ENCODE data around the gene ASXL2.
"Not testable (repeated sequence)": the region's sequence is repeated elsewhere in the genome, so short reads cannot be mapped to it uniquely, and the experiment has no call there.

DNA sequence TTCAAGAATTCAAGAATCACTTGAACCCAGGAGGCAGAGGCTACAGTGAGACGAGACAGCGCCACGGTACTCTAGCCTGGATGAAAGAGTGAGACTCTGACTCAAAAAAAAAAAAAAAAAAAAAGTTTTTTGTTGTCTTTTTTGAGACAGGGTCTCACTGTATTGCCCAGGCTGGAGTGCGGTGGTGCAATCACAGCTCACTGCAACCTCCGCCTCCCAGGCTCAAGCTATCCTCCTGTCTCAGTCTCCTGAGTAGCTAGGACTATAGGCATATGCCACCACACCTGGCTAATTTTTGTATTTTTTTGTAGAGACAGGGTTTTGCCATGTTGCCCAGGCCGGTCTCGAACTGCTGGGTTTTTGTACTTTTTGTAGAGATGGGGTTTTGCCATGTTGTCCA is 28.9 kb downstream of the ASXL2 start:
- TF ChIP-seq ZNF70 (CRISPR knock-in tag; IDR thresholded peaks at IDR 0.05); ZNF565 (CRISPR knock-in tag; conservative IDR thresholded peaks at IDR 0.05; ENCODE audit: low read depth); TCF4 (CRISPR knock-in tag; IDR thresholded peaks at IDR 0.05; ENCODE audit: borderline replicate concordance); SNAI2 (CRISPR knock-in tag; IDR thresholded peaks at IDR 0.05); ZNF8 (CRISPR knock-in tag; IDR thresholded peaks at IDR 0.05); TOX (CRISPR knock-in tag; IDR thresholded peaks at IDR 0.05; ENCODE audit: borderline replicate concordance); OSR1 (CRISPR knock-in tag; IDR thresholded peaks at IDR 0.05); ESRRG (CRISPR knock-in tag; IDR thresholded peaks at IDR 0.05); ZFP3 (CRISPR knock-in tag; IDR thresholded peaks at IDR 0.05): not testable (repeated sequence)
- TF ChIP-seq, protein P1, sequence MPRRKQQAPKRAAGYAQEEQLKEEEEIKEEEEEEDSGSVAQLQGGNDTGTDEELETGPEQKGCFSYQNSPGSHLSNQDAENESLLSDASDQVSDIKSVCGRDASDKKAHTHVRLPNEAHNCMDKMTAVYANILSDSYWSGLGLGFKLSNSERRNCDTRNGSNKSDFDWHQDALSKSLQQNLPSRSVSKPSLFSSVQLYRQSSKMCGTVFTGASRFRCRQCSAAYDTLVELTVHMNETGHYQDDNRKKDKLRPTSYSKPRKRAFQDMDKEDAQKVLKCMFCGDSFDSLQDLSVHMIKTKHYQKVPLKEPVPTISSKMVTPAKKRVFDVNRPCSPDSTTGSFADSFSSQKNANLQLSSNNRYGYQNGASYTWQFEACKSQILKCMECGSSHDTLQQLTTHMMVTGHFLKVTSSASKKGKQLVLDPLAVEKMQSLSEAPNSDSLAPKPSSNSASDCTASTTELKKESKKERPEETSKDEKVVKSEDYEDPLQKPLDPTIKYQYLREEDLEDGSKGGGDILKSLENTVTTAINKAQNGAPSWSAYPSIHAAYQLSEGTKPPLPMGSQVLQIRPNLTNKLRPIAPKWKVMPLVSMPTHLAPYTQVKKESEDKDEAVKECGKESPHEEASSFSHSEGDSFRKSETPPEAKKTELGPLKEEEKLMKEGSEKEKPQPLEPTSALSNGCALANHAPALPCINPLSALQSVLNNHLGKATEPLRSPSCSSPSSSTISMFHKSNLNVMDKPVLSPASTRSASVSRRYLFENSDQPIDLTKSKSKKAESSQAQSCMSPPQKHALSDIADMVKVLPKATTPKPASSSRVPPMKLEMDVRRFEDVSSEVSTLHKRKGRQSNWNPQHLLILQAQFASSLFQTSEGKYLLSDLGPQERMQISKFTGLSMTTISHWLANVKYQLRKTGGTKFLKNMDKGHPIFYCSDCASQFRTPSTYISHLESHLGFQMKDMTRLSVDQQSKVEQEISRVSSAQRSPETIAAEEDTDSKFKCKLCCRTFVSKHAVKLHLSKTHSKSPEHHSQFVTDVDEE (CRISPR knock-in tag; IDR thresholded peaks at IDR 0.05): not testable (repeated sequence)
- TF ChIP-seq, protein P2, sequence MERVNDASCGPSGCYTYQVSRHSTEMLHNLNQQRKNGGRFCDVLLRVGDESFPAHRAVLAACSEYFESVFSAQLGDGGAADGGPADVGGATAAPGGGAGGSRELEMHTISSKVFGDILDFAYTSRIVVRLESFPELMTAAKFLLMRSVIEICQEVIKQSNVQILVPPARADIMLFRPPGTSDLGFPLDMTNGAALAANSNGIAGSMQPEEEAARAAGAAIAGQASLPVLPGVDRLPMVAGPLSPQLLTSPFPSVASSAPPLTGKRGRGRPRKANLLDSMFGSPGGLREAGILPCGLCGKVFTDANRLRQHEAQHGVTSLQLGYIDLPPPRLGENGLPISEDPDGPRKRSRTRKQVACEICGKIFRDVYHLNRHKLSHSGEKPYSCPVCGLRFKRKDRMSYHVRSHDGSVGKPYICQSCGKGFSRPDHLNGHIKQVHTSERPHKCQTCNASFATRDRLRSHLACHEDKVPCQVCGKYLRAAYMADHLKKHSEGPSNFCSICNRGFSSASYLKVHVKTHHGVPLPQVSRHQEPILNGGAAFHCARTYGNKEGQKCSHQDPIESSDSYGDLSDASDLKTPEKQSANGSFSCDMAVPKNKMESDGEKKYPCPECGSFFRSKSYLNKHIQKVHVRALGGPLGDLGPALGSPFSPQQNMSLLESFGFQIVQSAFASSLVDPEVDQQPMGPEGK (CRISPR knock-in tag; IDR thresholded peaks at IDR 0.05; ENCODE audit: borderline replicate concordance): not testable (repeated sequence)
- TF ChIP-seq, protein P3, sequence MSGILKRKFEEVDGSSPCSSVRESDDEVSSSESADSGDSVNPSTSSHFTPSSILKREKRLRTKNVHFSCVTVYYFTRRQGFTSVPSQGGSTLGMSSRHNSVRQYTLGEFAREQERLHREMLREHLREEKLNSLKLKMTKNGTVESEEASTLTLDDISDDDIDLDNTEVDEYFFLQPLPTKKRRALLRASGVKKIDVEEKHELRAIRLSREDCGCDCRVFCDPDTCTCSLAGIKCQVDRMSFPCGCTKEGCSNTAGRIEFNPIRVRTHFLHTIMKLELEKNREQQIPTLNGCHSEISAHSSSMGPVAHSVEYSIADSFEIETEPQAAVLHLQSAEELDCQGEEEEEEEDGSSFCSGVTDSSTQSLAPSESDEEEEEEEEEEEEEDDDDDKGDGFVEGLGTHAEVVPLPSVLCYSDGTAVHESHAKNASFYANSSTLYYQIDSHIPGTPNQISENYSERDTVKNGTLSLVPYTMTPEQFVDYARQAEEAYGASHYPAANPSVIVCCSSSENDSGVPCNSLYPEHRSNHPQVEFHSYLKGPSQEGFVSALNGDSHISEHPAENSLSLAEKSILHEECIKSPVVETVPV (CRISPR knock-in tag; IDR thresholded peaks at IDR 0.05): not testable (repeated sequence)
- TF ChIP-seq, protein P4, sequence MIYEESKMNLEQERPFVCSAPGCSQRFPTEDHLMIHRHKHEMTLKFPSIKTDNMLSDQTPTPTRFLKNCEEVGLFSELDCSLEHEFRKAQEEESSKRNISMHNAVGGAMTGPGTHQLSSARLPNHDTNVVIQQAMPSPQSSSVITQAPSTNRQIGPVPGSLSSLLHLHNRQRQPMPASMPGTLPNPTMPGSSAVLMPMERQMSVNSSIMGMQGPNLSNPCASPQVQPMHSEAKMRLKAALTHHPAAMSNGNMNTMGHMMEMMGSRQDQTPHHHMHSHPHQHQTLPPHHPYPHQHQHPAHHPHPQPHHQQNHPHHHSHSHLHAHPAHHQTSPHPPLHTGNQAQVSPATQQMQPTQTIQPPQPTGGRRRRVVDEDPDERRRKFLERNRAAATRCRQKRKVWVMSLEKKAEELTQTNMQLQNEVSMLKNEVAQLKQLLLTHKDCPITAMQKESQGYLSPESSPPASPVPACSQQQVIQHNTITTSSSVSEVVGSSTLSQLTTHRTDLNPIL (CRISPR knock-in tag; IDR thresholded peaks at IDR 0.05; ENCODE audit: low read depth): not testable (repeated sequence)

Data from SK-N-SH treated with all-trans-retinoic acid at 6 μM for 48 hours (cell line).